Mammary epithelial cell (primary cell): ENCODE measurements around the gene APP.

Experiments
- CTCF ChIP-seq, 2 donors: IDR thresholded peaks in 1 of 2; conservative IDR thresholded peaks in 1 of 2; 2 replicates each; pipeline ENCODE4 v1.5.1; 2011 to 2012; ENCODE audit warnings: inconsistent platforms in 2 of 2, low read length in 2 of 2, mild to moderate bottlenecking in 2 of 2, control low read depth in 1 of 2, low read depth in 1 of 2; ENCODE audit not compliant: insufficient read depth in 1 of 2; ENCODE audit errors: extremely low read depth in 1 of 2
- EZH2 ChIP-seq: IDR thresholded peaks from 2 replicates; pipeline ENCODE4 v1.6.1; 2012; ENCODE audit warnings: low read length, inconsistent platforms, borderline replicate concordance

- no peak for TF ChIP-seq CTCF (conservative IDR thresholded peaks at IDR 0.05 in 1 of 2, IDR thresholded peaks at IDR 0.05 in 1 of 2; ENCODE audit: extremely low read depth in 1 of 2, insufficient read depth in 1 of 2, low read depth in 1 of 2, low read length in 2 of 2)
- no peak for TF ChIP-seq EZH2
These were observed 24.3 kb upstream of the APP start for GRCh38 chr21:26194811-26195251.
